Parathyroid adenoma (tissue), 2 donors: ENCODE measurements around the gene GLIS1.

Experiments used
- H2AFZ ChIP-seq: fragments of 300-600 bp; sonication (generic); one replicate; pipeline ENCODE4 v1.7.0; 2017; ENCODE audit warnings: antibody characterized with exemption, mild to moderate bottlenecking
- H3K27ac ChIP-seq: fragments of 300-600 bp; sonication (generic); one replicate; pipeline ENCODE4 v1.7.0; 2017
- H3K27me3 ChIP-seq: fragments of 300-600 bp; sonication (generic); one replicate; pipeline ENCODE4 v1.7.0; 2017; ENCODE audit warnings: low read length; ENCODE audit not compliant: control insufficient read depth, insufficient read depth
- H3K36me3 ChIP-seq: fragments of 300-600 bp; sonication (generic); one replicate; pipeline ENCODE4 v1.7.0; 2017; ENCODE audit warnings: low read length; ENCODE audit not compliant: control insufficient read depth, insufficient read depth
- H3K4me1 ChIP-seq: fragments of 300-600 bp; sonication (generic); one replicate; pipeline ENCODE4 v1.7.0; 2017; ENCODE audit warnings: control low read depth
- H3K4me2 ChIP-seq: fragments of 300-600 bp; sonication (generic); one replicate; pipeline ENCODE4 v1.7.0; 2017; ENCODE audit warnings: low read length
- H3K4me3 ChIP-seq: fragments of 300-600 bp; sonication (generic); one replicate; pipeline ENCODE4 v1.7.0; 2017; ENCODE audit warnings: low read depth, low read length
- H3K79me2 ChIP-seq: fragments of 300-600 bp; sonication (generic); one replicate; pipeline ENCODE4 v1.7.0; 2017; ENCODE audit warnings: control low read depth
- H3K9ac ChIP-seq: fragments of 300-600 bp; sonication (generic); one replicate; pipeline ENCODE4 v1.7.0; 2017; ENCODE audit warnings: mild to moderate bottlenecking
- H3K9me3 ChIP-seq: fragments of 300-600 bp; sonication (generic); one replicate; pipeline ENCODE4 v1.7.0; 2017; ENCODE audit warnings: low read length; ENCODE audit not compliant: control insufficient read depth
- CTCF ChIP-seq: fragments of 300-600 bp; sonication (generic); IDR thresholded peaks from one replicate; pipeline ENCODE4 v1.7.0; 2017; ENCODE audit warnings: antibody characterized with exemption, mild to moderate bottlenecking
- donor health status: primary hyperparathyroidism.

Gene GLIS1

DNA sequence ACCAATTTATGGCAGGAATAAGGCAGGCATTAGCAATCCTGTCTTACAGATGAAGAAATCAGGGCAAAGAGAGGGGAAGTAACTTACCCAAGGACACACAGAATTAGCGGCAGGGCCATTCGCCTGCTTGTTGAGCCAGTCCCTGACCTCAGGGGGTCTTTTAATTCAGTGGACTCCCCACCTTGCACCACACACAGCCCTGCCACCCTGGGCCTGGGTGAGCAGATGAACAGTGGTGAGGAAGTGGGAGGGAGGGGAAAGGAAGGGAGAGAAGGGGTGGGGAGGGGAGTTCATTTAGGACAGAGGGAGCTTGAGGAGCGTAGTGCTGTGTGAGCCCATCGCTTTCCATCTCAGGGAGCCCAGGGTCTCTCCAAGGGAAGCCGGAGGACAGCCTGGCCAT, 34.7 kb downstream of the GLIS1 start:
- Histone ChIP-seq H3K9me3 (no peaks in the 10 kb centered on the region), H3K9ac (no peak overlapping the region), H2AFZ (no peak overlapping the region), H3K79me2 (no peaks in the 10 kb centered on the region), H3K36me3 (no peaks in the 10 kb centered on the region), H3K4me1 (no peaks in the 10 kb centered on the region), H3K27me3 (no peaks in the 10 kb centered on the region), H3K4me2 (no peak overlapping the region), H3K4me3 (no peak overlapping the region), H3K27ac (no peak overlapping the region)
- no peak for TF ChIP-seq CTCF

DNA sequence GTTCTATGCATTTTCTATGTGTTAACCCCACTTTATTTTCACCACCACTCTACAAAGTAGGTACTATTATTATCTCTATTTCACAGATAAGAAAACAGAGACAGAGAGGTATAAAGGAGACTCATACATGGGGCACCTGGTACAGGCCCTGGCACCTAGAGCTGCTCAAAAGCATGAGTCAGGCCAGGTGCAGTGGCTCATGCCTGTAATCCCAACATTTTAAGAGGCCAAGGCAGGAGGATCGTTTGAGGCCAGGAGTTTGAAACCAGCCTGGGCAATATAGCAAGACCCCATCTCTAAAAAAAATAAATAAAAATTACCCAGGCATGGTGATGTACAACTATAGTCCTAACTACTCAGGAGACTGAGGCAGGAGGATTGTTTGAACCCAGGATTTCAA, 35.8 kb downstream of the GLIS1 start:
- Histone ChIP-seq H3K79me2 (no peaks in the 10 kb centered on the region), H2AFZ (no peak overlapping the region), H3K27ac (no peak overlapping the region), H3K4me3 (no peak overlapping the region), H3K9ac (no peak overlapping the region), H3K9me3 (no peaks in the 10 kb centered on the region), H3K27me3 (no peaks in the 10 kb centered on the region), H3K36me3 (no peaks in the 10 kb centered on the region), H3K4me1 (no peaks in the 10 kb centered on the region), H3K4me2 (no peak overlapping the region)
- TF ChIP-seq CTCF, result no peak

DNA sequence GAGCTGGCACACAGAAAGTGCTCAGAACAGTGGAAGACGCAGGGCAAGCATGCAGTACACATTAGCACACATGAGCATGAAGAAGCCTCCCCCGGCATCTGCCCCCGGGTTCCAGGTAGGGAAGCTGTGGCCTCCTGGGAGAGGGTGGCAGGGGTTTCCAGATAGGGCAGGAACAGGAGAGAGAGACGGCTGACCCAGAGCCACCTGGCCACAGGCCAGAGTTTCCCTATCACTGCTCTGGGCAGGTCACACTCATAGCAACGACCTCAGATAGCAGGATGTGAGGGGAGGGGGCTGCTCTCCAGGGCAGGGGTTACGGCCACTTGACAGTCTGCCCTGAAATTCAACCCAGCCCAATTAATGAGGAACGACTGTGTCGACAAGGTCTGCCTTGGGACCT, 36.6 kb downstream of the GLIS1 start:
- H3K79me2 ChIP-seq, result no peaks in the 10 kb centered on the region
- no peak overlapping the region for H3K27ac ChIP-seq
- H3K36me3 ChIP-seq, result no peaks in the 10 kb centered on the region
- no peaks in the 10 kb centered on the region for H3K9me3 ChIP-seq
- H3K27me3 ChIP-seq, result no peaks in the 10 kb centered on the region
- no peaks in the 10 kb centered on the region for H3K4me1 ChIP-seq
- TF ChIP-seq CTCF, result no peak
- no peak overlapping the region for H3K9ac ChIP-seq
- no peak overlapping the region for H3K4me3 ChIP-seq
- H3K4me2 ChIP-seq, result no peak overlapping the region
- H2AFZ ChIP-seq, result no peak overlapping the region

GRCh38 chr1:53700776-53701175, 38.2 kb downstream of the GLIS1 start:
- H2AFZ ChIP-seq, result no peak overlapping the region
- H3K9ac ChIP-seq, result no peak overlapping the region
- no peak overlapping the region for H3K4me2 ChIP-seq
- no peak overlapping the region for H3K27ac ChIP-seq
- no peak for TF ChIP-seq CTCF
- no peaks in the 10 kb centered on the region for H3K27me3 ChIP-seq
- H3K36me3 ChIP-seq, result no peaks in the 10 kb centered on the region
- no peaks in the 10 kb centered on the region for H3K9me3 ChIP-seq
- no peak overlapping the region for H3K4me3 ChIP-seq
- no peaks in the 10 kb centered on the region for H3K79me2 ChIP-seq
- no peaks in the 10 kb centered on the region for H3K4me1 ChIP-seq

GRCh38 chr1:53699981-53700380, 39.0 kb downstream of the GLIS1 start:
- Histone ChIP-seq H3K4me1 (no peaks in the 10 kb centered on the region), H3K27me3 (no peaks in the 10 kb centered on the region), H3K4me2 (no peak overlapping the region), H3K4me3 (no peak overlapping the region), H3K9ac (no peak overlapping the region), H2AFZ (no peak overlapping the region), H3K79me2 (no peaks in the 10 kb centered on the region), H3K36me3 (no peaks in the 10 kb centered on the region), H3K27ac (no peak overlapping the region), H3K9me3 (no peaks in the 10 kb centered on the region)
- no peak for TF ChIP-seq CTCF
